HL-60 (cell line): ENCODE measurements around the gene RHBDD3.

Experiments used
- POLR2AphosphoS5 ChIP-seq: IDR thresholded peaks from 2 replicates; pipeline ENCODE4 v1.6.1; 2012; ENCODE audit warnings: low read depth
- SPI1 ChIP-seq: IDR thresholded peaks from 2 replicates; pipeline ENCODE4 v1.6.1; 2012; ENCODE audit warnings: low read depth, mild to moderate bottlenecking, borderline replicate concordance
- TF ChIP-seq, protein P1 (sequence below): IDR thresholded peaks from one replicate; pipeline ENCODE4 v1.5.1; 2011; ENCODE audit warnings: low read length, control low read depth, inconsistent platforms; ENCODE audit not compliant: insufficient read depth
- TF ChIP-seq, protein P2 (sequence below): IDR thresholded peaks from 2 replicates; pipeline ENCODE4 v1.6.1; 2012; ENCODE audit warnings: low read depth; ENCODE audit not compliant: insufficient replicate concordance

DNA sequence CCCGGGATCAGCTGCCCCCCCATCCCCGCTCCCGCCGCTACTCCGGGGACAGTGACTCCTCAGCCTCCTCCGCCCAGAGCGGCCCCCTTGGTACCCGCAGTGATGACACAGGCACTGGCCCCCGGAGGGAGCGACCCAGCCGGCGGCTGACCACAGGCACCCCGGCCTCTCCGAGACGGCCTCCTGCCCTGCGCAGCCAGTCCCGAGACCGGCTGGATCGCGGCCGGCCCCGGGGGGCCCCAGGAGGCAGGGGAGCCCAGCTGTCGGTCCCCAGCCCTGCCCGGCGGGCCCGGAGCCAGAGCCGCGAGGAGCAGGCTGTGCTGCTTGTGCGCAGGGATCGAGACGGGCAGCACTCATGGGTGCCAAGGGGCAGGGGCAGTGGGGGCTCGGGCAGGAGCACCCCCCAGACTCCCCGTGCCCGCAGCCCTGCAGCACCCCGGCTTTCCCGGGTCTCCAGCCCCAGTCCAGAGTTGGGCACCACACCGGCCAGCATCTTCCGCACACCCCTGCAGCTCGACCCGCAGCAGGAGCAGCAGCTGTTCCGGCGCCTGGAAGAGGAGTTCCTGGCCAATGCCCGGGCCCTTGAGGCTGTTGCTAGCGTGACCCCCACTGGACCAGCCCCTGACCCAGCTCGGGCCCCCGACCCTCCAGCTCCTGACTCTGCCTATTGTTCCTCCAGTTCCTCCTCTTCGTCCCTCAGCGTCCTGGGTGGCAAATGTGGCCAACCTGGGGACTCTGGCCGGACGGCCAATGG lies 43.9 kb upstream of the RHBDD3 start:
- TF ChIP-seq POLR2AphosphoS5 (no peak), SPI1 (no peak)
- TF ChIP-seq, protein P1, sequence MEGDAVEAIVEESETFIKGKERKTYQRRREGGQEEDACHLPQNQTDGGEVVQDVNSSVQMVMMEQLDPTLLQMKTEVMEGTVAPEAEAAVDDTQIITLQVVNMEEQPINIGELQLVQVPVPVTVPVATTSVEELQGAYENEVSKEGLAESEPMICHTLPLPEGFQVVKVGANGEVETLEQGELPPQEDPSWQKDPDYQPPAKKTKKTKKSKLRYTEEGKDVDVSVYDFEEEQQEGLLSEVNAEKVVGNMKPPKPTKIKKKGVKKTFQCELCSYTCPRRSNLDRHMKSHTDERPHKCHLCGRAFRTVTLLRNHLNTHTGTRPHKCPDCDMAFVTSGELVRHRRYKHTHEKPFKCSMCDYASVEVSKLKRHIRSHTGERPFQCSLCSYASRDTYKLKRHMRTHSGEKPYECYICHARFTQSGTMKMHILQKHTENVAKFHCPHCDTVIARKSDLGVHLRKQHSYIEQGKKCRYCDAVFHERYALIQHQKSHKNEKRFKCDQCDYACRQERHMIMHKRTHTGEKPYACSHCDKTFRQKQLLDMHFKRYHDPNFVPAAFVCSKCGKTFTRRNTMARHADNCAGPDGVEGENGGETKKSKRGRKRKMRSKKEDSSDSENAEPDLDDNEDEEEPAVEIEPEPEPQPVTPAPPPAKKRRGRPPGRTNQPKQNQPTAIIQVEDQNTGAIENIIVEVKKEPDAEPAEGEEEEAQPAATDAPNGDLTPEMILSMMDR, result no peak
- TF ChIP-seq, protein P2, sequence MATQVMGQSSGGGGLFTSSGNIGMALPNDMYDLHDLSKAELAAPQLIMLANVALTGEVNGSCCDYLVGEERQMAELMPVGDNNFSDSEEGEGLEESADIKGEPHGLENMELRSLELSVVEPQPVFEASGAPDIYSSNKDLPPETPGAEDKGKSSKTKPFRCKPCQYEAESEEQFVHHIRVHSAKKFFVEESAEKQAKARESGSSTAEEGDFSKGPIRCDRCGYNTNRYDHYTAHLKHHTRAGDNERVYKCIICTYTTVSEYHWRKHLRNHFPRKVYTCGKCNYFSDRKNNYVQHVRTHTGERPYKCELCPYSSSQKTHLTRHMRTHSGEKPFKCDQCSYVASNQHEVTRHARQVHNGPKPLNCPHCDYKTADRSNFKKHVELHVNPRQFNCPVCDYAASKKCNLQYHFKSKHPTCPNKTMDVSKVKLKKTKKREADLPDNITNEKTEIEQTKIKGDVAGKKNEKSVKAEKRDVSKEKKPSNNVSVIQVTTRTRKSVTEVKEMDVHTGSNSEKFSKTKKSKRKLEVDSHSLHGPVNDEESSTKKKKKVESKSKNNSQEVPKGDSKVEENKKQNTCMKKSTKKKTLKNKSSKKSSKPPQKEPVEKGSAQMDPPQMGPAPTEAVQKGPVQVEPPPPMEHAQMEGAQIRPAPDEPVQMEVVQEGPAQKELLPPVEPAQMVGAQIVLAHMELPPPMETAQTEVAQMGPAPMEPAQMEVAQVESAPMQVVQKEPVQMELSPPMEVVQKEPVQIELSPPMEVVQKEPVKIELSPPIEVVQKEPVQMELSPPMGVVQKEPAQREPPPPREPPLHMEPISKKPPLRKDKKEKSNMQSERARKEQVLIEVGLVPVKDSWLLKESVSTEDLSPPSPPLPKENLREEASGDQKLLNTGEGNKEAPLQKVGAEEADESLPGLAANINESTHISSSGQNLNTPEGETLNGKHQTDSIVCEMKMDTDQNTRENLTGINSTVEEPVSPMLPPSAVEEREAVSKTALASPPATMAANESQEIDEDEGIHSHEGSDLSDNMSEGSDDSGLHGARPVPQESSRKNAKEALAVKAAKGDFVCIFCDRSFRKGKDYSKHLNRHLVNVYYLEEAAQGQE, result no peak
